ENCODE data around the gene SRPK2. TPM values are rescaled to one million over a fixed set of nuclear protein-coding genes. Genes with fewer than 3 reads are reported as not detected.

Gene SRPK2
- total RNA-seq, 1 experiment from 2014 or later: 54.4 TPM

DNA sequence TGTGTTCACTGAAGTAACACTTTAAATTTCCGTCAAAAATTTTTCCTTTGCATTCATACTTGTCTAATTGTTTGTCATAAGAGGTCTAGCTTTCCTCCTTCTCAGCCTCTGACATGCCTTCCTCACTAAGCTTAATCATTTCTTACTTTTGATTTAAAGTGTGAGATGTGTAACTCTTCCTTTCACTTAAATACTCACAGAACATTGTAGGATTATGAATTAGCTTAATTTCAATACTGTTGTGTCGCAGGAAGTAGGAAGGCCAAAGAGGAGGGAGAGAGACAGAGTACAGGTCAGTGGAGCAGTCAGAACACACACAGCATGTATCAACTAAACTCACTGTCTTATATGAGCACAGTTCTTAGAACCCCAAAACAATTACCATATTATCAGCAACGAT, 99.0 kb downstream of the SRPK2 start:
- Mint-ChIP-seq H3K4me3 (ENCODE audit: unreplicated experiment) (no peak overlapping the region), H3K9me3 (ENCODE audit: unreplicated experiment) (no peaks in the 10 kb centered on the region), H3K4me1 (ENCODE audit: insufficient read depth, unreplicated experiment) (peaks cover 5% of the 10 kb centered on the region), H3K36me3 (ENCODE audit: insufficient read depth, unreplicated experiment) (peaks cover 8% of the 10 kb centered on the region), H3K27ac (ENCODE audit: low read depth, unreplicated experiment) (no peak overlapping the region), H3K27me3 (ENCODE audit: insufficient read depth, unreplicated experiment) (no peaks in the 10 kb centered on the region)
- ChIA-PET POLR2A (no interaction called here), CTCF (interaction anchor here (0.6 to 0.9 kb wide), 2 partner anchors 14 to 102 kb away, joined by 3 read pairs; no protein-coding TSS in a partner anchor)
- no TSS peak for BruUV-seq (replicated peaks)
- TF ChIP-seq, protein P1, sequence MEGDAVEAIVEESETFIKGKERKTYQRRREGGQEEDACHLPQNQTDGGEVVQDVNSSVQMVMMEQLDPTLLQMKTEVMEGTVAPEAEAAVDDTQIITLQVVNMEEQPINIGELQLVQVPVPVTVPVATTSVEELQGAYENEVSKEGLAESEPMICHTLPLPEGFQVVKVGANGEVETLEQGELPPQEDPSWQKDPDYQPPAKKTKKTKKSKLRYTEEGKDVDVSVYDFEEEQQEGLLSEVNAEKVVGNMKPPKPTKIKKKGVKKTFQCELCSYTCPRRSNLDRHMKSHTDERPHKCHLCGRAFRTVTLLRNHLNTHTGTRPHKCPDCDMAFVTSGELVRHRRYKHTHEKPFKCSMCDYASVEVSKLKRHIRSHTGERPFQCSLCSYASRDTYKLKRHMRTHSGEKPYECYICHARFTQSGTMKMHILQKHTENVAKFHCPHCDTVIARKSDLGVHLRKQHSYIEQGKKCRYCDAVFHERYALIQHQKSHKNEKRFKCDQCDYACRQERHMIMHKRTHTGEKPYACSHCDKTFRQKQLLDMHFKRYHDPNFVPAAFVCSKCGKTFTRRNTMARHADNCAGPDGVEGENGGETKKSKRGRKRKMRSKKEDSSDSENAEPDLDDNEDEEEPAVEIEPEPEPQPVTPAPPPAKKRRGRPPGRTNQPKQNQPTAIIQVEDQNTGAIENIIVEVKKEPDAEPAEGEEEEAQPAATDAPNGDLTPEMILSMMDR (IDR thresholded peaks at IDR 0.05; ENCODE audit: unreplicated experiment): no peak
- no peak for DNase-seq (ENCODE audit: unreplicated experiment)
- intact Hi-C loops (cut with micrococcal nuclease): no loop called here

DNA sequence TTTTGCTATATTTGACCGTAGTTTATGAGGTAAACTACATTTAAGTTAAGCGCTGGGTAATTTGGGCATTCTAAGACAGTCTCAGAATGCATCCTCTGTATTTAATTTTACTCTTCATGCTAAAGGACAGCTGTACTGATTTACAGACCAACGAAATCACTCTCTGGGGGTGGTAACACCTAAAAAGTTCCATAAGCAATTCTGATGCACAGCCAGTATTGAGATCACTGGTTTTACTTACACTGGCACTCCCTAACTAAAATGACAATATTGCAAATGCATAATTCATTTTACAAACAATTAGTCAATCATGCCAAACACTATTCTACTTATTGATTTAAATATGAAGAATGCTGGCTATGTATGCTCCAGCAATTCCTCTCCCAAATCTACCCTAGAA, 102.3 kb downstream of the SRPK2 start:
- CTCF ChIA-PET: no interaction called here
- POLR2A ChIA-PET: no interaction called here
- H3K27me3 Mint-ChIP-seq (ENCODE audit: insufficient read depth, unreplicated experiment): no peaks in the 10 kb centered on the region
- TF ChIP-seq, protein P1 (IDR thresholded peaks at IDR 0.05; ENCODE audit: unreplicated experiment): no peak
- H3K36me3 Mint-ChIP-seq (ENCODE audit: insufficient read depth, unreplicated experiment): peaks cover 7% of the 10 kb centered on the region
- intact Hi-C loops (cut with micrococcal nuclease): no loop called here
- no peak overlapping the region for H3K4me3 Mint-ChIP-seq (ENCODE audit: unreplicated experiment)
- no TSS peak for BruUV-seq (replicated peaks)
- DNase-seq (ENCODE audit: unreplicated experiment): no peak
- no peaks in the 10 kb centered on the region for H3K9me3 Mint-ChIP-seq (ENCODE audit: unreplicated experiment)
- H3K27ac Mint-ChIP-seq (ENCODE audit: low read depth, unreplicated experiment): no peak overlapping the region
- peaks cover 5% of the 10 kb centered on the region for H3K4me1 Mint-ChIP-seq (ENCODE audit: insufficient read depth, unreplicated experiment)

GRCh38 chr7:105285118-105285874, 103.4 kb downstream of the SRPK2 start:
- Mint-ChIP-seq H3K36me3 (ENCODE audit: insufficient read depth, unreplicated experiment) (peaks cover 10% of the 10 kb centered on the region), H3K9me3 (ENCODE audit: unreplicated experiment) (no peaks in the 10 kb centered on the region), H3K27me3 (ENCODE audit: insufficient read depth, unreplicated experiment) (no peaks in the 10 kb centered on the region), H3K4me3 (ENCODE audit: unreplicated experiment) (no peak overlapping the region), H3K4me1 (ENCODE audit: insufficient read depth, unreplicated experiment) (peaks cover 5% of the 10 kb centered on the region), H3K27ac (ENCODE audit: low read depth, unreplicated experiment) (no peak overlapping the region)
- intact Hi-C loops (cut with micrococcal nuclease): no loop called here
- ChIA-PET POLR2A (interaction anchor here (1.2 to 1.6 kb wide), 2 partner anchors 8 to 12 kb away, joined by 4 to 5 read pairs; no protein-coding TSS in a partner anchor), CTCF (interaction anchor here (0.7 kb wide), 1 partner anchor 1909 kb away, joined by 3 read pairs; no protein-coding TSS in a partner anchor)
- no peak for DNase-seq (ENCODE audit: unreplicated experiment)
- TF ChIP-seq, protein P1 (IDR thresholded peaks at IDR 0.05; ENCODE audit: unreplicated experiment): no peak
- BruUV-seq (replicated peaks): no TSS peak

- DNase-seq (ENCODE audit: unreplicated experiment): no peak
- Mint-ChIP-seq H3K27ac (ENCODE audit: low read depth, unreplicated experiment) (no peak overlapping the region), H3K36me3 (ENCODE audit: insufficient read depth, unreplicated experiment) (peaks cover 10% of the 10 kb centered on the region), H3K4me1 (ENCODE audit: insufficient read depth, unreplicated experiment) (peaks cover 5% of the 10 kb centered on the region), H3K27me3 (ENCODE audit: insufficient read depth, unreplicated experiment) (no peaks in the 10 kb centered on the region), H3K9me3 (ENCODE audit: unreplicated experiment) (no peaks in the 10 kb centered on the region), H3K4me3 (ENCODE audit: unreplicated experiment) (no peak overlapping the region)
- TF ChIP-seq, protein P1 (IDR thresholded peaks at IDR 0.05; ENCODE audit: unreplicated experiment): no peak
- intact Hi-C loops (cut with micrococcal nuclease): no loop called here
- ChIA-PET CTCF (no interaction called here), POLR2A (interaction anchor here (0.6 to 1.6 kb wide), 4 partner anchors 10 to 248 kb away, joined by 3 to 5 read pairs (median 4); partner anchors contain the start of gene RINT1)
- no TSS peak for BruUV-seq (replicated peaks)
Measured at GRCh38 chr7:105284014-105284413, 104.7 kb downstream of the SRPK2 start.

All from MCF 10A (cell line).